Gastrocnemius medialis (tissue), 4 donors: ENCODE results near the gene PDC.

Source experiments
- CTCF ChIP-seq, 5 experiments: fragments of 450-650 bp in 3 of 5; fragments of 200-600 bp in 2 of 5; sonication (generic) in 2 of 5; IDR thresholded peaks in 4 of 5; conservative IDR thresholded peaks in 1 of 5; 1 replicate in 4 of 5; 2 replicates in 1 of 5; pipeline ENCODE4 v1.5.1; 2016 to 2019; ENCODE audit warnings: antibody characterized with exemption in 5 of 5, mild to moderate bottlenecking in 3 of 5, moderate library complexity in 3 of 5
- POLR2A ChIP-seq, 2 donors: fragments of 450-650 bp; IDR thresholded peaks; one replicate each; pipeline ENCODE4 v1.6.1; 2017; ENCODE audit warnings: antibody characterized with exemption in 2 of 2, mild to moderate bottlenecking in 2 of 2, moderate library complexity in 2 of 2

- TF ChIP-seq CTCF (IDR thresholded peaks at IDR 0.05 in 4 of 5, conservative IDR thresholded peaks at IDR 0.05 in 1 of 5): no peak
- TF ChIP-seq POLR2A (IDR thresholded peaks at IDR 0.05): no peak
Measured at GRCh38 chr1:186465946-186466345, 5.0 kb upstream of the PDC start.
